Activated B cell treated with CpG ODN at 0.5 μM for 24 hours (primary cell): ENCODE measurements around the gene RGS1. TPM values are rescaled to one million over a fixed set of nuclear protein-coding genes. Genes with fewer than 3 reads are reported as not detected.

Experiments used
- ATAC-seq: fragments of 200-7000 bp; cut with Tn5 transposase; one replicate; pipeline ENCODE4 v1.10.0; 2021; ENCODE audit warnings: low read depth, mild to moderate bottlenecking, moderate library complexity
- CTCF ChIA-PET: fragments of 350-600 bp; sonication (Branson Sonifier 250); formaldehyde crosslinking; loops from one replicate; lab custom pipeline; 2021; ENCODE audit warnings: antibody characterized with exemption; lab: Charles Lee
- POLR2A ChIA-PET: fragments of 350-600 bp; sonication (Branson Sonifier 250); formaldehyde crosslinking; loops from one replicate; lab custom pipeline; 2021; ENCODE audit warnings: antibody characterized with exemption; lab: Charles Lee
- DNase-seq: peaks from one replicate; pipeline ENCODE4 v3.0.0; 2022
- H3K27ac Mint-ChIP-seq: one replicate; pipeline ENCODE4 v1.8.0; 2020; ENCODE audit warnings: mixed read lengths
- H3K27me3 Mint-ChIP-seq: one replicate; pipeline ENCODE4 v1.8.0; 2021; ENCODE audit warnings: mixed read lengths
- H3K36me3 Mint-ChIP-seq: one replicate; pipeline ENCODE4 v1.8.0; 2021; ENCODE audit warnings: low read depth, mixed read lengths
- H3K4me1 Mint-ChIP-seq: one replicate; pipeline ENCODE4 v1.8.0; 2021; ENCODE audit warnings: mixed read lengths
- H3K4me3 Mint-ChIP-seq: one replicate; pipeline ENCODE4 v1.8.0; 2020; ENCODE audit warnings: mild to moderate bottlenecking, mixed read lengths
- H3K9me3 Mint-ChIP-seq: one replicate; pipeline ENCODE4 v1.8.0; 2020; ENCODE audit warnings: mixed read lengths
- intact Hi-C: fragments of 100-400 bp; cut with micrococcal nuclease; formaldehyde crosslinking; loops from one replicate; pipeline ENCODE4 v1.15.1; 2024
- total RNA-seq: library from RNA; stranded (reverse); gene quantifications from 2 replicates; pipeline ENCODE4 v1.2.3, GENCODE V29; 2022
- TF ChIP-seq, protein P1 (sequence below): fragments of 200-600 bp; IDR thresholded peaks from one replicate; pipeline ENCODE4 v1.8.0; 2022; ENCODE audit warnings: antibody characterized with exemption, mild to moderate bottlenecking

Gene RGS1
- total RNA-seq, 1 donor from 2014 or later, result 56.8 TPM

DNA sequence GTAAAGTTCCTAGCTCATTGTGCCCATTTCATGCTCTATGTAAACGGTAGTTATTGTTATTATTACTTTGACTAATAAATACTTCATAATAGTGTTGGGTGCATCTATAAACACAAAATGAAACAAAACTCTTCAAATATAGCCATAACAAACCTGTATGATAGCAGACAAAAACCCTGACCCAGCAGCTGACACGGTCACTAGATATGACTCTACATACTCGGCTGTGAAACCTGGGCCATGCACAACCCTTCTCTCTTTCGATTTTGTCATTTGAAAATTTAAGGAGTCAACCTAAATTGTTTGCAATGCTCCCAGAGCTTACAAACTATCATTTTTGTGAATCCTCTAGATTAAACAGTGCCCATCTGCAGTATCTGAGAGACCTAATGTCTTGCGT, 52.3 kb downstream of the RGS1 start:
- peaks cover 19% of the 10 kb centered on the region for H3K4me1 Mint-ChIP-seq
- intact Hi-C loops, result loop anchor here (5.0 to 10.0 kb wide), 2 partner anchors 179 to 317 kb away; partner anchors contain the start of gene RGS2
- no peaks in the 10 kb centered on the region for H3K9me3 Mint-ChIP-seq
- ATAC-seq (no peak), DNase-seq (no peak)
- H3K27me3 Mint-ChIP-seq, result peaks cover 66% of the 10 kb centered on the region
- no peak overlapping the region for H3K27ac Mint-ChIP-seq
- no peak overlapping the region for H3K4me3 Mint-ChIP-seq
- no peaks in the 10 kb centered on the region for H3K36me3 Mint-ChIP-seq
- TF ChIP-seq, protein P1, sequence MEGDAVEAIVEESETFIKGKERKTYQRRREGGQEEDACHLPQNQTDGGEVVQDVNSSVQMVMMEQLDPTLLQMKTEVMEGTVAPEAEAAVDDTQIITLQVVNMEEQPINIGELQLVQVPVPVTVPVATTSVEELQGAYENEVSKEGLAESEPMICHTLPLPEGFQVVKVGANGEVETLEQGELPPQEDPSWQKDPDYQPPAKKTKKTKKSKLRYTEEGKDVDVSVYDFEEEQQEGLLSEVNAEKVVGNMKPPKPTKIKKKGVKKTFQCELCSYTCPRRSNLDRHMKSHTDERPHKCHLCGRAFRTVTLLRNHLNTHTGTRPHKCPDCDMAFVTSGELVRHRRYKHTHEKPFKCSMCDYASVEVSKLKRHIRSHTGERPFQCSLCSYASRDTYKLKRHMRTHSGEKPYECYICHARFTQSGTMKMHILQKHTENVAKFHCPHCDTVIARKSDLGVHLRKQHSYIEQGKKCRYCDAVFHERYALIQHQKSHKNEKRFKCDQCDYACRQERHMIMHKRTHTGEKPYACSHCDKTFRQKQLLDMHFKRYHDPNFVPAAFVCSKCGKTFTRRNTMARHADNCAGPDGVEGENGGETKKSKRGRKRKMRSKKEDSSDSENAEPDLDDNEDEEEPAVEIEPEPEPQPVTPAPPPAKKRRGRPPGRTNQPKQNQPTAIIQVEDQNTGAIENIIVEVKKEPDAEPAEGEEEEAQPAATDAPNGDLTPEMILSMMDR, result no peak
- ChIA-PET POLR2A (no interaction called here), CTCF (interaction anchor here (1.2 to 2.1 kb wide), 3 partner anchors 19 to 154 kb away, joined by 3 to 7 read pairs (median 4); no protein-coding TSS in a partner anchor)

DNA sequence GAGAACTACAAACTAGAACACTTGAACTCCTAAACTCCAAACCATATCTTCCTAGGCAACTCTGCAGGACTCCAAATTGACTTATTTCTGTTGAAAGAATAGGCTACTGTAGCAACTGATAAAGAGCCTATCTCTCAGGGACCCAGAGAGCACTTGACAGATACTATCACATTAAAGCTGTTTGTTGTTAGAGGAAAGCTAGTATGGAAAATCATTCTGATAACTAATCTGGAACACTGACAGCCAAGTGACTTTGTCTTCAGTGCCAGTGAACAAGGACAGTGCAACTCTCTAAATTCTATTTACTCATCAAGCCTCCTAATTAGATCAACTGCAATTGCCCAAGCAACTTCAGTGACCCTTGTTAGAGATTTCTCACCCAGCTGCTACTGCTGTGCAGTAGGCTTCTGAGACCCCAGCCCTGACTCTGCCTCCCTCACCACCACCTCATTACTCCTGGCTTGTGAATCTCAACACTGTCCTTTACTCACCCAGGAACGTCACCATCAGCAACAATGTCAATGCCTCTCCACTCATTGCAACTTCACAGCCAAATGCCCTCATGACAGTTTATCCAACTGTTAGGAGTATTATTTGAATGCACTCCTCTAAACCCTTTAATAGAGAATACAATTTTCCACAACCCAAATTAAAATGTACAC, 53.0 kb downstream of the RGS1 start:
- H3K27me3 Mint-ChIP-seq, result peaks cover 66% of the 10 kb centered on the region
- no peak overlapping the region for H3K27ac Mint-ChIP-seq
- ATAC-seq (no peak), DNase-seq (no peak)
- intact Hi-C loops, result loop anchor here (5.0 to 10.0 kb wide), 2 partner anchors 179 to 316 kb away; partner anchors contain the start of gene RGS2
- H3K4me1 Mint-ChIP-seq, result peaks cover 19% of the 10 kb centered on the region
- TF ChIP-seq, protein P1, result no peak
- H3K9me3 Mint-ChIP-seq, result no peaks in the 10 kb centered on the region
- H3K36me3 Mint-ChIP-seq, result no peaks in the 10 kb centered on the region
- POLR2A ChIA-PET, result no interaction called here
- H3K4me3 Mint-ChIP-seq, result no peak overlapping the region
- CTCF ChIA-PET, result interaction anchor here (1.4 to 2.1 kb wide), 2 partner anchors 19 to 154 kb away, joined by 3 to 7 read pairs; no protein-coding TSS in a partner anchor

- no peak overlapping the region for H3K27ac Mint-ChIP-seq
- ATAC-seq, result no peak
- intact Hi-C loops, result loop anchor here (1.0 to 10.0 kb wide), 3 partner anchors 10 to 315 kb away; partner anchors contain the start of gene RGS2
- H3K9me3 Mint-ChIP-seq, result no peaks in the 10 kb centered on the region
- ChIA-PET POLR2A (no interaction called here), CTCF (no interaction called here)
- H3K4me3 Mint-ChIP-seq, result no peak overlapping the region
- H3K27me3 Mint-ChIP-seq, result peaks cover 64% of the 10 kb centered on the region
- H3K36me3 Mint-ChIP-seq, result no peaks in the 10 kb centered on the region
- no peak for DNase-seq
- peaks cover 19% of the 10 kb centered on the region for H3K4me1 Mint-ChIP-seq
- TF ChIP-seq, protein P1, result no peak
Observed at GRCh38 chr1:192629612-192630011, 54.0 kb downstream of the RGS1 start.

Other genes starting within 250 kb of the RGS1 start
- gene RGS13, start 60.4 kb downstream of the RGS1 start, total RNA-seq, result 0.49 and 0.60 TPM in 2 replicates
- 31.1 and 32.7 TPM in 2 replicates for gene RGS2, start 233.3 kb downstream of the RGS1 start, total RNA-seq